Measurements from ENCODE around the gene ARSA.

The ARSA gene

DNA sequence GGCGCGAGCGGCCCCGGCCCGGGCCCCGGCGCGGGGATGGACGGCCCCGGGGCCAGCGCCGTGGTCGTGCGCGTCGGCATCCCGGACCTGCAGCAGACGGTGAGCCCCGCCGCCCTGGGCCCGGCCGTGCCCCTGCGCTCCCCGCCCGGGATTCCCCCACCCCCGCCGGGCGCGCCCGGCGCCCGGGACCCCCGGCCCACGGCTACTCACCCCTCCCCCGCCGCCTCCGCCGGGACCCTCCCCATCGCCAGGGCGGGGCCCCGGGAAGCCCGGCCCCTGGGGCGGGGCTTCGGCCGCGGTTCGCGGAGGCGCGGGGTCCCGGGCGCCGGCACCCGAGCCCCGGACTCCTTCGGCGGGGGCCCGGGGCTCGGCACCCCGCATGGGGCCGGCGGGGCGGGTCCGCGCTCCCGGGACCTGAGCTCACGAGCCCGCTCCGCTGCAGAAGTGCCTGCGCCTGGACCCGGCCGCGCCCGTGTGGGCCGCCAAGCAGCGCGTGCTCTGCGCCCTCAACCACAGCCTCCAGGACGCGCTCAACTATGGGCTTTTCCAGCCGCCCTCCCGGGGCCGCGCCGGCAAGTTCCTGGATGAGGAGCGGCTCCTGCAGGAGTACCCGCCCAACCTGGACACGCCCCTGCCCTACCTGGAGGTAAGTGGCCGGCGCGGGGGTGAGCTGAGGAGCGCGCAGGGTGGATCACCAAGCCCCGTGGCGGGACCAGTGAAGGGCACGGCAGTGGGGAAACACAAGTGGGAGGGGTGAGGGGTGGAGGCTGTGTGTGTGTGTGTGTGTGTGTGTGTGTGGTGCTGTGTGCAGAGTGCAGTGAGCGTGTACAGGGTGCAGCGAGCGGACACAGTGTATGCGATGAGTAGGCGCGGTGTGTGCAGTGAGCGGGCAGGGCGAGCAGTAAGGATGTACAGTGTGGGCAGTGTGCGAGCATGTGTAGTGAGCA lies 46.9 kb upstream of the ARSA start (continued):
- TF ChIP-seq, protein P1, sequence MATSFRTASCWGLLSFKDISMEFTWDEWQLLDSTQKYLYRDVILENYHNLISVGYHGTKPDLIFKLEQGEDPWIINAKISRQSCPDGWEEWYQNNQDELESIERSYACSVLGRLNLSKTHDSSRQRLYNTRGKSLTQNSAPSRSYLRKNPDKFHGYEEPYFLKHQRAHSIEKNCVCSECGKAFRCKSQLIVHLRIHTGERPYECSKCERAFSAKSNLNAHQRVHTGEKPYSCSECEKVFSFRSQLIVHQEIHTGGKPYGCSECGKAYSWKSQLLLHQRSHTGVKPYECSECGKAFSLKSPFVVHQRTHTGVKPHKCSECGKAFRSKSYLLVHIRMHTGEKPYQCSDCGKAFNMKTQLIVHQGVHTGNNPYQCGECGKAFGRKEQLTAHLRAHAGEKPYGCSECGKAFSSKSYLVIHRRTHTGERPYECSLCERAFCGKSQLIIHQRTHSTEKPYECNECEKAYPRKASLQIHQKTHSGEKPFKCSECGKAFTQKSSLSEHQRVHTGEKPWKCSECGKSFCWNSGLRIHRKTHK (tag by site-specific recombination; IDR thresholded peaks at IDR 0.05) = no peak
- TF ChIP-seq ZNF747 (tag by site-specific recombination; IDR thresholded peaks at IDR 0.05) = no peak
- peak; percentile 55 for TF ChIP-seq FEZF1 (tag by site-specific recombination; IDR thresholded peaks at IDR 0.05)
- TF ChIP-seq ZNF16 (tag by site-specific recombination; IDR thresholded peaks at IDR 0.05; ENCODE audit: low read depth) = no peak
- TF ChIP-seq, protein P2, sequence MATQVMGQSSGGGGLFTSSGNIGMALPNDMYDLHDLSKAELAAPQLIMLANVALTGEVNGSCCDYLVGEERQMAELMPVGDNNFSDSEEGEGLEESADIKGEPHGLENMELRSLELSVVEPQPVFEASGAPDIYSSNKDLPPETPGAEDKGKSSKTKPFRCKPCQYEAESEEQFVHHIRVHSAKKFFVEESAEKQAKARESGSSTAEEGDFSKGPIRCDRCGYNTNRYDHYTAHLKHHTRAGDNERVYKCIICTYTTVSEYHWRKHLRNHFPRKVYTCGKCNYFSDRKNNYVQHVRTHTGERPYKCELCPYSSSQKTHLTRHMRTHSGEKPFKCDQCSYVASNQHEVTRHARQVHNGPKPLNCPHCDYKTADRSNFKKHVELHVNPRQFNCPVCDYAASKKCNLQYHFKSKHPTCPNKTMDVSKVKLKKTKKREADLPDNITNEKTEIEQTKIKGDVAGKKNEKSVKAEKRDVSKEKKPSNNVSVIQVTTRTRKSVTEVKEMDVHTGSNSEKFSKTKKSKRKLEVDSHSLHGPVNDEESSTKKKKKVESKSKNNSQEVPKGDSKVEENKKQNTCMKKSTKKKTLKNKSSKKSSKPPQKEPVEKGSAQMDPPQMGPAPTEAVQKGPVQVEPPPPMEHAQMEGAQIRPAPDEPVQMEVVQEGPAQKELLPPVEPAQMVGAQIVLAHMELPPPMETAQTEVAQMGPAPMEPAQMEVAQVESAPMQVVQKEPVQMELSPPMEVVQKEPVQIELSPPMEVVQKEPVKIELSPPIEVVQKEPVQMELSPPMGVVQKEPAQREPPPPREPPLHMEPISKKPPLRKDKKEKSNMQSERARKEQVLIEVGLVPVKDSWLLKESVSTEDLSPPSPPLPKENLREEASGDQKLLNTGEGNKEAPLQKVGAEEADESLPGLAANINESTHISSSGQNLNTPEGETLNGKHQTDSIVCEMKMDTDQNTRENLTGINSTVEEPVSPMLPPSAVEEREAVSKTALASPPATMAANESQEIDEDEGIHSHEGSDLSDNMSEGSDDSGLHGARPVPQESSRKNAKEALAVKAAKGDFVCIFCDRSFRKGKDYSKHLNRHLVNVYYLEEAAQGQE (tag by site-specific recombination; IDR thresholded peaks at IDR 0.05) = no peak
- TF ChIP-seq ZNF133 (tag by site-specific recombination; IDR thresholded peaks at IDR 0.05) = peak; percentile 37; the same call in 1 of the 2 replicates
- TF ChIP-seq, protein P3, sequence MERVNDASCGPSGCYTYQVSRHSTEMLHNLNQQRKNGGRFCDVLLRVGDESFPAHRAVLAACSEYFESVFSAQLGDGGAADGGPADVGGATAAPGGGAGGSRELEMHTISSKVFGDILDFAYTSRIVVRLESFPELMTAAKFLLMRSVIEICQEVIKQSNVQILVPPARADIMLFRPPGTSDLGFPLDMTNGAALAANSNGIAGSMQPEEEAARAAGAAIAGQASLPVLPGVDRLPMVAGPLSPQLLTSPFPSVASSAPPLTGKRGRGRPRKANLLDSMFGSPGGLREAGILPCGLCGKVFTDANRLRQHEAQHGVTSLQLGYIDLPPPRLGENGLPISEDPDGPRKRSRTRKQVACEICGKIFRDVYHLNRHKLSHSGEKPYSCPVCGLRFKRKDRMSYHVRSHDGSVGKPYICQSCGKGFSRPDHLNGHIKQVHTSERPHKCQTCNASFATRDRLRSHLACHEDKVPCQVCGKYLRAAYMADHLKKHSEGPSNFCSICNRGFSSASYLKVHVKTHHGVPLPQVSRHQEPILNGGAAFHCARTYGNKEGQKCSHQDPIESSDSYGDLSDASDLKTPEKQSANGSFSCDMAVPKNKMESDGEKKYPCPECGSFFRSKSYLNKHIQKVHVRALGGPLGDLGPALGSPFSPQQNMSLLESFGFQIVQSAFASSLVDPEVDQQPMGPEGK (tag by site-specific recombination; IDR thresholded peaks at IDR 0.05) = peak; percentile 50; the same call in 1 of the 2 replicates
- TF ChIP-seq MYNN (tag by site-specific recombination; IDR thresholded peaks at IDR 0.05; ENCODE audit: borderline replicate concordance) = no peak
- no peak for TF ChIP-seq ZNF354C (tag by site-specific recombination; IDR thresholded peaks at IDR 0.05; ENCODE audit: borderline replicate concordance, low read depth)
- no peak for TF ChIP-seq ZNF221 (tag by site-specific recombination; IDR thresholded peaks at IDR 0.05; ENCODE audit: borderline replicate concordance)
- TF ChIP-seq ZBTB8A (tag by site-specific recombination; IDR thresholded peaks at IDR 0.05) = peak; percentile 70
- no peak for TF ChIP-seq TCF7L2 (IDR thresholded peaks at IDR 0.05; ENCODE audit: borderline replicate concordance, low read depth, low read length)
- TF ChIP-seq ZNF391 (tag by site-specific recombination; IDR thresholded peaks at IDR 0.05; ENCODE audit: borderline replicate concordance, low read depth) = 0 out of 2 replicates have a peak, but pooled peaks have one; percentile 34
- no peak for TF ChIP-seq ZNF501 (tag by site-specific recombination; IDR thresholded peaks at IDR 0.05)
- TF ChIP-seq ZNF549 (tag by site-specific recombination; IDR thresholded peaks at IDR 0.05) = no peak
- TF ChIP-seq, protein P4, sequence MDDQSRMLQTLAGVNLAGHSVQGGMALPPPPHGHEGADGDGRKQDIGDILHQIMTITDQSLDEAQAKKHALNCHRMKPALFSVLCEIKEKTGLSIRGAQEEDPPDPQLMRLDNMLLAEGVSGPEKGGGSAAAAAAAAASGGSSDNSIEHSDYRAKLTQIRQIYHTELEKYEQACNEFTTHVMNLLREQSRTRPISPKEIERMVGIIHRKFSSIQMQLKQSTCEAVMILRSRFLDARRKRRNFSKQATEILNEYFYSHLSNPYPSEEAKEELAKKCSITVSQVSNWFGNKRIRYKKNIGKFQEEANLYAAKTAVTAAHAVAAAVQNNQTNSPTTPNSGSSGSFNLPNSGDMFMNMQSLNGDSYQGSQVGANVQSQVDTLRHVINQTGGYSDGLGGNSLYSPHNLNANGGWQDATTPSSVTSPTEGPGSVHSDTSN (CRISPR knock-in tag; IDR thresholded peaks at IDR 0.05) = no peak; the same call in 1 of the 2 replicates
- TF ChIP-seq ZNF19 (tag by site-specific recombination; IDR thresholded peaks at IDR 0.05; ENCODE audit: low read depth) = no peak
- no peak for TF ChIP-seq ZNF404 (tag by site-specific recombination; IDR thresholded peaks at IDR 0.05)
- no peak for TF ChIP-seq ZNF843 (tag by site-specific recombination; IDR thresholded peaks at IDR 0.05)
- TF ChIP-seq, protein P5, sequence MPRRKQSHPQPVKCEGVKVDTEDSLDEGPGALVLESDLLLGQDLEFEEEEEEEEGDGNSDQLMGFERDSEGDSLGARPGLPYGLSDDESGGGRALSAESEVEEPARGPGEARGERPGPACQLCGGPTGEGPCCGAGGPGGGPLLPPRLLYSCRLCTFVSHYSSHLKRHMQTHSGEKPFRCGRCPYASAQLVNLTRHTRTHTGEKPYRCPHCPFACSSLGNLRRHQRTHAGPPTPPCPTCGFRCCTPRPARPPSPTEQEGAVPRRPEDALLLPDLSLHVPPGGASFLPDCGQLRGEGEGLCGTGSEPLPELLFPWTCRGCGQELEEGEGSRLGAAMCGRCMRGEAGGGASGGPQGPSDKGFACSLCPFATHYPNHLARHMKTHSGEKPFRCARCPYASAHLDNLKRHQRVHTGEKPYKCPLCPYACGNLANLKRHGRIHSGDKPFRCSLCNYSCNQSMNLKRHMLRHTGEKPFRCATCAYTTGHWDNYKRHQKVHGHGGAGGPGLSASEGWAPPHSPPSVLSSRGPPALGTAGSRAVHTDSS (tag by site-specific recombination; IDR thresholded peaks at IDR 0.05) = no peak
- TF ChIP-seq, protein P6, sequence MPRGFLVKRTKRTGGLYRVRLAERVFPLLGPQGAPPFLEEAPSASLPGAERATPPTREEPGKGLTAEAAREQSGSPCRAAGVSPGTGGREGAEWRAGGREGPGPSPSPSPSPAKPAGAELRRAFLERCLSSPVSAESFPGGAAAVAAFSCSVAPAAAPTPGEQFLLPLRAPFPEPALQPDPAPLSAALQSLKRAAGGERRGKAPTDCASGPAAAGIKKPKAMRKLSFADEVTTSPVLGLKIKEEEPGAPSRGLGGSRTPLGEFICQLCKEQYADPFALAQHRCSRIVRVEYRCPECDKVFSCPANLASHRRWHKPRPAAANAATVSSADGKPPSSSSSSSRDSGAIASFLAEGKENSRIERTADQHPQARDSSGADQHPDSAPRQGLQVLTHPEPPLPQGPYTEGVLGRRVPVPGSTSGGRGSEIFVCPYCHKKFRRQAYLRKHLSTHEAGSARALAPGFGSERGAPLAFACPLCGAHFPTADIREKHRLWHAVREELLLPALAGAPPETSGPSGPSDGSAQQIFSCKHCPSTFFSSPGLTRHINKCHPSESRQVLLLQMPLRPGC (tag by site-specific recombination; IDR thresholded peaks at IDR 0.05) = no peak
- peak; percentile 96 for TF ChIP-seq ZFHX2 (tag by site-specific recombination; conservative IDR thresholded peaks at IDR 0.05)
- TF ChIP-seq ZNF558 (tag by site-specific recombination; IDR thresholded peaks at IDR 0.05) = no peak
- TF ChIP-seq ZFP37 (tag by site-specific recombination; IDR thresholded peaks at IDR 0.05) = no peak
- TF ChIP-seq, protein P7, sequence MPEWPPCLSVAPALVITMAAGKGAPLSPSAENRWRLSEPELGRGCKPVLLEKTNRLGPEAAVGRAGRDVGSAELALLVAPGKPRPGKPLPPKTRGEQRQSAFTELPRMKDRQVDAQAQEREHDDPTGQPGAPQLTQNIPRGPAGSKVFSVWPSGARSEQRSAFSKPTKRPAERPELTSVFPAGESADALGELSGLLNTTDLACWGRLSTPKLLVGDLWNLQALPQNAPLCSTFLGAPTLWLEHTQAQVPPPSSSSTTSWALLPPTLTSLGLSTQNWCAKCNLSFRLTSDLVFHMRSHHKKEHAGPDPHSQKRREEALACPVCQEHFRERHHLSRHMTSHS (tag by site-specific recombination; IDR thresholded peaks at IDR 0.05) = 0 out of 2 replicates have a peak, but pooled peaks have one; percentile 42
- TF ChIP-seq HOXD13 (CRISPR knock-in tag; IDR thresholded peaks at IDR 0.05; ENCODE audit: borderline replicate concordance) = no peak
